Gastrocnemius medialis (tissue), 4 donors: Measurements from ENCODE around the gene ABI3BP.

Experiments
- CTCF ChIP-seq, 5 experiments: fragments of 450-650 bp in 3 of 5; fragments of 200-600 bp in 2 of 5; sonication (generic) in 2 of 5; IDR thresholded peaks in 4 of 5; conservative IDR thresholded peaks in 1 of 5; 1 replicate in 4 of 5; 2 replicates in 1 of 5; pipeline ENCODE4 v1.5.1; 2016 to 2019; ENCODE audit warnings: antibody characterized with exemption in 5 of 5, mild to moderate bottlenecking in 3 of 5, moderate library complexity in 3 of 5
- POLR2A ChIP-seq, 2 donors: fragments of 450-650 bp; IDR thresholded peaks; one replicate each; pipeline ENCODE4 v1.6.1; 2017; ENCODE audit warnings: antibody characterized with exemption in 2 of 2, mild to moderate bottlenecking in 2 of 2, moderate library complexity in 2 of 2

GRCh38 chr3:101039285-101039684 is 46.1 kb upstream of the ABI3BP start:
- TF ChIP-seq CTCF (IDR thresholded peaks at IDR 0.05 in 4 of 5, conservative IDR thresholded peaks at IDR 0.05 in 1 of 5) = no peak
- TF ChIP-seq POLR2A (IDR thresholded peaks at IDR 0.05) = no peak
